Erythroblast (primary cell): ENCODE results near the gene SATB2.

Source experiments
- DNase-seq, 2 experiments: peaks; one replicate each; lab custom pipeline; 2025; lab: John Stamatoyannopoulos, UW
- GATA1 ChIP-seq: IDR thresholded peaks from 2 replicates; pipeline ENCODE4 v1.6.1; 2011; ENCODE audit warnings: low read depth, mild to moderate bottlenecking, control low read depth, low read length, moderate library complexity
- POLR2A ChIP-seq: IDR thresholded peaks from 2 replicates; pipeline ENCODE4 v1.6.1; 2011; ENCODE audit warnings: mild to moderate bottlenecking, low read length

SATB2 gene

DNA sequence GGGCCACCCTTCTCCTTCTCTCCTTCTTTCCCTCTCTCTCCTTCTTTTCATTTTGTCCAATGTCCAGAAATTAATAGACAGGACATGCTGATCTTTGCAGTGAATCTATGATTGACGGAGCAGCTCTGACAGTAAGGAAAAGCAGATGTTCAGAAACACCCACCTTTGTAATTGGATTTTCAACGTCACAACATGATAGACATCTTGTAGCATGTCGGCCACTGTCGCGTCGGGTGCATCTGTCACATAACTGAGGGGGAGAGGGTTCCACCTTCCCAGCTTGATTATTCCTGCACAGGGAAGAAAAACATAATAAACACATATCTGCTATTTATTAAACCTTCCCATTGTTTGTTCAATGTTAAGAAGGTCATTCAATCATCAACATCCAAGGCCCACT lies 76.2 kb downstream of the SATB2 start:
- no peak for DNase-seq
- no peak for TF ChIP-seq POLR2A
- TF ChIP-seq GATA1 = no peak

DNA sequence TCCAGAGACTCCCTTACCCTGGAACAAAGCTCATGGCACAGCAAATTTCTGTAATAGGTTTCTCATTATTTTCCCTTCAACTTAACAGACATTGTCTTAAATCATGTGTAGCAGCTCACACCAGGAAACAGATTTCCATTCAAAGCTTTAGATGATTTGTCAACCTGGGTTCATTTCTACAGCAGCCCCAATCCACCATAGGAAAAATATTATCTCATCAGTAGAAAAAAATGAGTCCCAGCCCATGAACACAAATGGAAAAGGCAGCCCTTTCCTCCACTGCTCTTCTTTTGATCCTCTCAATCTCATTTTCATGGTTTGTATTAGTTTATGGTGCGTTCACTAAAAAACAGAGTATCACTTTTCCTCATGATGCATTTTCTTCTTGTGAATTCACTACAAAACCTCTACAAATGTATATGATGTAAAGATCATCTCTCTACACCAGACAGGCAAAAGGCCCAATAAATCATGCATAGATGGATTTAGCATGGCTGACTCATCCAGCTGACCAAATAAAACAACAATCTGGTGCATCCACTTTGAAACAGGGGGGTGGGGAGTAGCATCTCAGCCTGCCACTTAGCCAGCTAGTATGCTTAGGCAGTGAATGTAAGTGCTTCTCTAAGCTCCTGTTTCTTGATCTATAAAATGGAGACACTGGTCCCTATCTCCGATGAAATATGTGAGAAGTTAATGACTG lies 78.6 kb downstream of the SATB2 start:
- no peak for DNase-seq

DNA sequence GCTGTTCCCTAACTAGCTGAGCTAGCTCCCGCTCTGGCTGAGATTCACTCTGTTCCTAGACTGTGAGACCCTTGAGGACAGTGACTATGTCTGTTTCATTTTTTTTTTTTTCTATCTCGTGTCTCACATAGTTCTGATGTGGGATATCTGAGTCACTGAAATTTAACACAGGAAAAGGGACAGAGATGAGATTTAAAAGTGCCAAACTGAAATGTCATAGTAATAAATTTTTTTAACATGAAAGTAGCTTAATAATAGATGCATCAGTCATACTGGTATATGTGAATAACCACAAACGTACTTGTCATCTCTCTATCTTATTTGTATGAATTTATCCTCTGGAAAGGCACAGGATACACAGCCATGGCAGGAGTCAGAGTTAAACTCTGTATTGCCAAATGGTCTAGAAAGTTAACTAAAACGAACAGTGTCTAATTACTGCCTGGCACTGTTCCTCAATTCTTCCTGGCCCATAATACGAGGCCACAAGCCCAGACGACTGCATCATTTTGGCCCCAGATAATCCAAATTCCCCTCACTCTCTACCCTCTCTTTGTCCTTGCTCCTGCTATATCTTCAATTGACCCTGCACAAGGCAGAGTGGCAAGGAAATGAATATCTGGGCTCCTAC lies 87.5 kb downstream of the SATB2 start:
- DNase-seq = no peak
- no peak for TF ChIP-seq POLR2A
- TF ChIP-seq GATA1 = no peak

More for the DNA sequence above, 78.6 kb downstream of the SATB2 start:
- no peak for TF ChIP-seq GATA1
- TF ChIP-seq POLR2A = no peak

DNA sequence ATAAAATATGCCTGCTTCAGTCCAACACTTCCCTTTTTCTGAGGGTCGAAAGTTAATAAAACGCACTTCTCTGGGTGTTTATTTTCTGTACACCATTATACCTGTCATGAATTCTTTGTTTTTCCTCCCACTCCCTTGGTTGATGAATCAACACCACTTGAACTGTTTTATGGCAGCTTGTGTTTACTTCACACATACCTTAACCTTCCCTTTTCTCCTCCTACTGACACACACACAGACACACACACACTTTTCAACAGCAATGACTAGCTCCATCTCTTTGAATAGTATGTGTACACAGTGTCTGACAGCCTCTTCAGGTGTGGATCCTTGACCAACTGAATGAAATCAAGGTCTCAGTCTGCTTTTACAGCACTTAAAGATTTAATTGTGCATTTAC lies 91.3 kb downstream of the SATB2 start:
- TF ChIP-seq POLR2A (no peak), GATA1 (no peak)
- DNase-seq = no peak

DNA sequence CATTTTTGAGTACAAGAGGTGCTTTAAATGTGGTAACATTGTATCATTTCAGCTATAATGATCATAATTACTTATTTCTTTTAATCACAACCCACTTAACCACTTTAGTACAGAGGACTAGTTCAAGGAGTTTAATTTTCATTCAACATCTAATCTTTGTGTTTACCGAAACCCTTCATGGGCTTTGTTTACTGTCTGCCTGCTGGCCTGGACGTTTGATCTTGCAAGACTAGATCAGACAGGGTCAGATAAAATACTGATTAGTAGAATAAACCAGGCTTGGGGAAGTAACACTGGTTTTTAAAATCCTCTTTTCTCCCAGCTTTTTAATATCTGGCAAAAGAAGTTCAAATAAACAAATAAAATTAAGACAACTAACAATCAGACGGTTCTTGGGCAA lies 93.6 kb downstream of the SATB2 start:
- DNase-seq = no peak
- TF ChIP-seq POLR2A (no peak), GATA1 (no peak)

DNA sequence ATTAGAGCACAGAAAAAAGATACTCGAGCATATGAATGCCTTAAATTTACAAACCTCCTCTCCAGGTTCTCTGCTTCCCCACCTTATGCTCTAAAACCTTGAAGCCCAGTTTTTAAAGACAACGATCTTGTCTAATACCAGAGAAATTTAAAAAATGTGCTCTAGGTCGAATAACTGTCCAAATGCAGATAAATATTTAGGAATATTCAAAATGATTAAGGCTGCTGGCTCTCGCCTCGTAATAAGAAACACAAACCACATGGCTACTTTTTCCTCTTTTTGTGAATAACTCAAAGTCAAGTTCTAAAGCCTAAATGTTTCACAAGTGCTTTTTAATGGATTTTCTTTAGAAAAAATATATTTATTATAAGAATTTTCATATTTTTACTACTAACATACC lies 101.3 kb downstream of the SATB2 start:
- DNase-seq = no peak
- no peak for TF ChIP-seq GATA1
- TF ChIP-seq POLR2A = no peak

DNA sequence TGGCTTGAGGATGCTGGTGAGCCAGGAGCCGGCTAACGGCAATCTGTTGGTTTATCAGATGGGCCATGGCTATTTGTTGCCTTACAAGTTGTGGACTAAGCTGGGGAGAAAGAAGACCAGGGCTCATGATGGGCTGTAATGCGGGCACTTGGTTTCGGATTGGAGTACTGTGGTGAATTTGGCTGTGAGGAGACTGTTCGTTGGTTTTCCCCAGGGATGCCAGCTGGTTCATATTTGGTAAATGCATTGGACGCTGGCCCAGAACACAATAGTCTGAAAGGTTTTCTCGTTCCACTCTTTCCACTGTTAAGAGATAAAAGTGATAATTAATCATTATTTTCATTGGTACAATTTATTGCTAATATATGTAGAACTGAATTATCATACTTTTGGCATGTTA lies 108.9 kb downstream of the SATB2 start:
- no peak for TF ChIP-seq POLR2A
- TF ChIP-seq GATA1 = no peak
- DNase-seq = no peak

DNA sequence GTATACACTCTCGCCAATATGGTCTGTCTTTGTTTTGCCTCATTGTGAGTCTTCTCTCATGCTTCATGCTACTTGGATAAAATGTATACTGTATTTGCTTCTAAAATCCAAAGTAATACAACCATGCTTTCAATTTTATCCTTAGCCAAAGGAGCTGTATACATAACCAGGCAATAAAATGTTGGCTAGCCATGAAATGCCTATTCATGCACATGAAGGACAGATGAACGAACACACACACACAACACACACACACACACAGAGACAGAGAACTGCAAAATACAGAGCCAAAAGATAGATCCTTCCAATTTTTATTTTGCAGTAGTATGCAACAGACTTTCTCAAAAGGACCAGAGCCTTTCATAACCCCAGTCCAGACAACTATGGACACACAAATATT lies 113.7 kb downstream of the SATB2 start:
- DNase-seq = no peak
- TF ChIP-seq POLR2A (no peak), GATA1 (no peak)

DNA sequence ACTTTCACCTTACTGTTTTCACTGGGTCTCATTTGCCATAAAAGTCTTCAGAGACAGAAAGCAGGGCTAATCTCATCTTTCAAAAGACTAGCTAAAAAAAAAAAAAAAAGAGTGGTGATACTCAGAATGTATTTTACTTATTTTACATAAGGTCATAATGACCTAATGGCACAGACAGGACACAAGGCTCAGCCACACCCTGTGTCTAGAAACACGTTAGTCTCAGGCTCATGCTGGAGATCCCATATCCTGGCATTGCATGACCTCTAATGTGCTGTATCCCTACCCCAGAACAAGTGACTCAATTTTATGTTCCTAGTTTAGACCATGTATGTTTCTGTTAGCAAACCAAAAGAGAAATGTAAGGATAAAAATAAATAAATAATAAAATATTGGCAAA lies 115.4 kb downstream of the SATB2 start:
- no peak for TF ChIP-seq GATA1
- no peak for TF ChIP-seq POLR2A

DNA sequence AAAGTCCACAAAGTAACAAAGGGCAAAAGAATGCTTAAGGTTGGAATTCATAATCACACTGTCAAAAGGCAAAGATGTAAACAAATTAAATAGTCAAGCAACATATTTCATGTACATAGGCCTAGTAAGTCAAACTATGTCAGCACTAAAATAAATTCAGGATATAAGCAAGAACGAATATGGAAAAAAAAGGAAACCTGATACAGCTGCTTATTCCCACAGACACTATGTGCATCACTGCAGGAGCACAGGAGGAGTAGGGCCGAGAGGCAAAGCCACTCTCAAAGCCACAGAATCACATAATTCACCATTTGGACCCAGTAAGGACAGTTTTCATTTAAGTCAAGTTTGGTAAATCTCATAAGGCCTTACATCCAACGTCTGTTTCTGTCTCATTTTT lies 116.6 kb downstream of the SATB2 start:
- no peak for TF ChIP-seq POLR2A
- no peak for TF ChIP-seq GATA1
- no peak for DNase-seq

More for the DNA sequence above, 115.4 kb downstream of the SATB2 start:
- DNase-seq = no peak

DNA sequence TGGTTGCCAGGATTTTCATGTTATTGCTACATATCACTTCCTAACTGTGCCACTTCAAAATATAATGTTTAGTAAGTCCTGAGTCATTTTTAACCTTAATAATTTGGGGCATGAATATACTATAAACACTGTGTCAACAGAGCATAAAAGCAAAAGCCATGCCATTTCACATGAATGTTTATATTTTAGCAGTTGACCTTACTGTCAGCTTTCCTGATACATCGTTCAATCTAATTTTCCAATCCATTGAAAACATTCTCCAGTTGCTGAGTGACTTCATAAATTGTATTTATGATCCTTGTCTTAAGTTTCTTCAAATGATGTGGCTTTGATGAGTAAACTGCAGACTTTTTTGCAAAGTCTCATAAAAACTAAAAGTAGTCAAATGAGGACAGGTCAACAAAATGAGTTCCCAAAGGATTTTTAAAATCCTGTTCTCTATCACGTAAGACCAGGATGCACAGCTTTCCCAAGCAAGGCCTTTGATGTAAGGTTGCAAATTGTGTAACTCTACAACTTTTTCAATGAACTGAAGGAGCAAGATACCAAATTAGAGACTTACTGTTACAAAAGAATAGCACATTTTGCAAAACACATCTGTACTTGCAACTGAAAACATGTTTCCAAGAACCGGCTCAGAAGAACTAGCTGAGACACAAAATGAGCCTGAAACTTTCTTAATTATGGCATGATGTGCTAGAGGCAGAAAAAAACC lies 117.7 kb downstream of the SATB2 start:
- no peak for TF ChIP-seq POLR2A
- no peak for TF ChIP-seq GATA1

DNA sequence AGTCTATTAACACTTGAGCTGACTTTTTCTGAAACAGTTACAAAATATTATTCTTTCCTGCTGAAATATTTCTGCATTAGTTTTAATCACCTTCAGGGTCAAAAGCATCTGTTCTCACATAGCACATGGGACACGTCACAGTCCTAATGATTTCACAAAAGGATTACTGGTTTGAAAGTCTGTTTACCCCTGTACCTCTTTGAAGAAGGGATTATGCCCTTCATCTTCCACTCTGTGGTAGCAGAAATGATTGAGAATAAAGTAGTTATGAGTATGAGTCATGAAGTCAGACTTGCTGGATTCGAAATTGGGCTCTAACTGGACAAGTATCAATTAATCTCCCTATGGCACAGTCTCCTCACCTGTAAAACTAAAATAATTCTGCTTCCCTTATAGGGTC lies 121.2 kb downstream of the SATB2 start:
- no peak for DNase-seq
- TF ChIP-seq GATA1 (no peak), POLR2A (no peak)

More for the DNA sequence above, 117.7 kb downstream of the SATB2 start:
- no peak for DNase-seq

DNA sequence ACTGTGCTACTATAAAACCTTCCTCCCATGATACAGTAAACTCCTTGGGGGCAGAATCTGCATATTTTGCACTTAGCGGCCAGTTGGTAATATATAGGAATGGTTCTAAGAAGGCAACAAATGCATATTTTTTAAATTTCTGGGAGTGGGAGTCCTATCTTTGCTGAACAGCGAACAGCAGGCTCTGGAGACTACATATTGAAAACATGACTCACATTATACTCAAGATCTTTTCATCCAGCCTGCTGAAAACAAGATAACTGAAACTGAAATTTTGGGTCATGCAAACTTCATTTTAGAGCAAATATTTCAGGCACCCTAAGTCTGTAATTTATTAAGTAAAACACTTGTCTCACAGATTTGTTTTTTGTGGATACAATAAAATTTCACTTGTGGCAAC lies 122.2 kb downstream of the SATB2 start:
- TF ChIP-seq GATA1 (no peak), POLR2A (no peak)
- no peak for DNase-seq

DNA sequence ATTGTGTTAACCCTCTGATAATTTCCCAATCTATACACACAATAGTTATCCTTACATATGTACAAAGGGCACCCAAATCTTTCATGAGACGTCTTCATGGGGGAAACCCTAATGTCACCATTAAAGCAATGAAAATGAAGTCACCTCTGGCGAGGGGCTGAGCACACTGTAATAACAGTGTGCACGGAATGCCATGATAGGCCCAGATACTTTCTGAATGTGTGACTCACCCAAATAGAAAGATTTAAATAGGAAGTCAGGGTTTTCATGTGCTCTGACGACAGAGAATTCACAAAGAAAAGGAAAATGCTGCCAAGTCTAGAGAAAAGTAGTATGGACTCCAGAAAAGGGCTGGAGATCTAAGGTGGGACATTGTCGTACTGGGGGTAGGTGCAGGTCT lies 128.3 kb downstream of the SATB2 start:
- no peak for DNase-seq
- no peak for TF ChIP-seq POLR2A
- TF ChIP-seq GATA1 = no peak

DNA sequence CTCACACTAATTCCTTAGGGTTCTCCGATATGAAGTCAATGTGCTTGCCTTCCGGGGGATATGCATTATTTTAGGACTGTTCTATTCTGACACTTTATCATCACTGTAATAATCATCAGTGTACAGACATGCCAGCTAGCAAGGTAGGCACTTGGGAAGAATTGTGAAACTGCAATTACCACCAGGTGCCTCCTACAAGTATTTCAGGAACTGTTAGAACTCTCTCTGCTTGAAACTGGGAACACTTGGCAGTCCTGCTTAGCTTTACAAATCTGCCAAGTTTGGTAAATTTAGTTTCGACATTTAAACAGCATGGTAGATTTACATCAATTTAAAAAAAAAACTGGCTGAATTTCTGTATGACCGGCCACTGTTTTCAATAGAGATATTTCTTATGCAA lies 128.7 kb downstream of the SATB2 start:
- DNase-seq = no peak
- no peak for TF ChIP-seq POLR2A
- TF ChIP-seq GATA1 = no peak

DNA sequence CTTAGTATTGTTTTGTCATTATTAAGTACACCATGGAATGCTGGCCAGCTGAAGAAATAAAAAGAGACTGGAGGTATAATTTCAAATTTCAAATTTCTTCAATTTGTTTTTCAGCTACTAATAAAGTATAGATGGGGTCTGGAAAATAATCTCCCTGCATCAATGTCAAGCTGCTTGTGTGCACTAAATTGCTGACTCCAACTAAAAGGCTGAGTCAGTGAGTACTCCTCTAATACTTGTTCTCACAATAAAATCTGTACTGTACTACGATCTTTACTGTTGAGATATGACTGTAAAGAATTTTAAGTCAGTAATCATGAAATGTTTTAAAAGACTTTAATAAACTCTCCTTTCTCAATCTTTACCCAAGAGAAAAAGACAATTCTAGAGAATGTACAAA lies 131.9 kb downstream of the SATB2 start:
- no peak for TF ChIP-seq GATA1
- no peak for TF ChIP-seq POLR2A
- no peak for DNase-seq
